Stomach (tissue), 9 donors: Measurements from ENCODE around the gene PADI3. TPM values are rescaled to one million over a fixed set of nuclear protein-coding genes. Genes with fewer than 3 reads are reported as not detected.

Experiments
- DNase-seq, 2 donors: peaks; one replicate each; pipeline versions ENCODE4 v3.0.0 to v3.0.0-alpha.2; 2013 to 2019
- H3K27ac ChIP-seq, 5 donors: fragments of 200-600 bp in 4 of 5; sonication (generic) in 4 of 5; one replicate each; pipeline ENCODE4 v1.5.1; 2013 to 2019; ENCODE audit warnings: mild to moderate bottlenecking in 1 of 5, moderate library complexity in 1 of 5
- H3K27me3 ChIP-seq, 3 donors: fragments of 200-600 bp; sonication (generic); one replicate each; pipeline ENCODE4 v1.5.1; 2017 to 2019; ENCODE audit warnings: mixed run types in 1 of 3
- H3K36me3 ChIP-seq, 4 donors: fragments of 200-600 bp; sonication (generic); 1 replicate in 3 of 4; 2 replicates in 1 of 4; pipeline ENCODE4 v1.5.1; 2016 to 2019
- H3K4me1 ChIP-seq, 4 donors: fragments of 200-600 bp; sonication (generic); one replicate each; pipeline ENCODE4 v1.5.1; 2016 to 2019
- H3K4me3 ChIP-seq, 4 donors: fragments of 200-600 bp; sonication (generic) in 3 of 4; one replicate each; pipeline ENCODE4 v1.5.1; 2016 to 2019; ENCODE audit warnings: mild to moderate bottlenecking in 1 of 4
- H3K9me3 ChIP-seq, 4 donors: fragments of 200-600 bp; sonication (generic); one replicate each; pipeline ENCODE4 v1.5.1; 2016 to 2019
- CTCF ChIP-seq, 7 experiments: fragments of 450-650 bp in 4 of 7; fragments of 200-600 bp in 3 of 7; sonication (generic) in 3 of 7; IDR thresholded peaks; one replicate each; pipeline ENCODE4 v1.5.1; 2016 to 2019; ENCODE audit warnings: antibody characterized with exemption in 7 of 7, control low read depth in 2 of 7, mild to moderate bottlenecking in 1 of 7
- EP300 ChIP-seq: sonication (generic); formaldehyde crosslinking; IDR thresholded peaks from one replicate; pipeline ENCODE4 v1.6.1; 2017; ENCODE audit warnings: antibody characterized with exemption
- POLR2A ChIP-seq, 4 donors: fragments of 450-650 bp; IDR thresholded peaks; one replicate each; pipeline ENCODE4 v1.6.1; 2016; ENCODE audit warnings: antibody characterized with exemption in 4 of 4, control low read depth in 2 of 4, mild to moderate bottlenecking in 1 of 4, moderate library complexity in 1 of 4
- POLR2AphosphoS5 ChIP-seq, 3 donors: sonication (generic); formaldehyde crosslinking; IDR thresholded peaks; one replicate each; pipeline ENCODE4 v1.6.1; 2016; ENCODE audit warnings: antibody characterized with exemption in 3 of 3
- WGBS, 5 donors: extraction: QIAGEN DNeasy Blood & Tissue Kit in 3 of 5; methylation state at CpG; one replicate each; pipeline versions ENCODE4 v1.1.5 to v1.1.7; 2013 to 2018; 5-methylcytosine and 5-hydroxymethylcytosine counted together
- intact Hi-C: fragments of 100-400 bp; cut with DNase I; formaldehyde crosslinking; loops from one replicate; pipeline ENCODE4 v1.15.1; 2023; ENCODE audit warnings: low total_unique reads
- polyA plus RNA-seq, 3 donors: library from polyadenylated mRNA; stranded (reverse); fragments of 200-250 nt; gene quantifications; one replicate each; pipeline ENCODE4 v1.2.3, GENCODE V29; 2013
- total RNA-seq, 5 donors: library from RNA; depleted of rRNA; stranded (reverse); fragments of >200 nt; gene quantifications; one replicate each; pipeline versions ENCODE4 v1.1.0 to v1.2.3, GENCODE V29; 2014 to 2016
- donor health status: healthy with polysubstance abuse.
- donor health status: Bipolar disorder and iron deficiency.
- donor health status: healthy.

The PADI3 gene
- total and polyA plus RNA-seq, 8 donors: 5.4 TPM; not detected in 7

GRCh38 chr1:17280436-17280835 lies 31.5 kb downstream of the PADI3 start:
- Histone ChIP-seq H3K27ac (no peak overlapping the region), H3K36me3 (no peaks in the 10 kb centered on the region), H3K4me3 (no peak overlapping the region), H3K27me3 (peaks cover 0 to 75% (median 10%) of the 10 kb centered on the region in 3 donors), H3K4me1 (no peaks in the 10 kb centered on the region), H3K9me3 (no peaks in the 10 kb centered on the region)
- no peak for DNase-seq
- 74 to 79% (median 77%) methylated on average over 4 to 7 of the region's 7 CpGs for WGBS, 5 donors
- TF ChIP-seq POLR2A (IDR thresholded peaks at IDR 0.05) (no peak), EP300 (no peak)
- intact Hi-C loops: no loop called here

- H3K4me1 ChIP-seq: no peaks in the 10 kb centered on the region
- H3K36me3 ChIP-seq: no peaks in the 10 kb centered on the region
- H3K27ac ChIP-seq: no peak overlapping the region
- 71 to 86% (median 82%) methylated on average over 2 of the region's 2 CpGs for WGBS, 5 donors
- no peak for TF ChIP-seq EP300
- TF ChIP-seq POLR2AphosphoS5 (IDR thresholded peaks at IDR 0.05): no peak
- TF ChIP-seq CTCF (IDR thresholded peaks at IDR 0.05): no peak
- TF ChIP-seq POLR2A (IDR thresholded peaks at IDR 0.05): no peak
- peaks cover 0 to 77% (median 10%) of the 10 kb centered on the region in 3 donors for H3K27me3 ChIP-seq
- DNase-seq: no peak
- H3K9me3 ChIP-seq: no peaks in the 10 kb centered on the region
- intact Hi-C loops: no loop called here
- no peak overlapping the region for H3K4me3 ChIP-seq
These were observed 32.0 kb downstream of the PADI3 start for GRCh38 chr1:17280894-17281293.

- Histone ChIP-seq H3K36me3 (no peaks in the 10 kb centered on the region), H3K27ac (no peak overlapping the region), H3K4me1 (no peaks in the 10 kb centered on the region), H3K9me3 (no peaks in the 10 kb centered on the region), H3K27me3 (peaks cover 0 to 77% (median 4%) of the 10 kb centered on the region in 3 donors), H3K4me3 (no peak overlapping the region)
- intact Hi-C loops: no loop called here
- 49 to 64% (median 61%) methylated on average over 8 of the region's 8 CpGs for WGBS, 5 donors
- no peak for TF ChIP-seq POLR2A (IDR thresholded peaks at IDR 0.05)
- DNase-seq: no peak
These were observed 32.9 kb downstream of the PADI3 start for GRCh38 chr1:17281775-17282181.

- TF ChIP-seq CTCF (IDR thresholded peaks at IDR 0.05): no peak
- WGBS, 5 donors: 68 to 85% (median 79%) methylated on average over 3 to 5 of the region's 5 CpGs
- DNase-seq: no peak
- Histone ChIP-seq H3K36me3 (no peaks in the 10 kb centered on the region), H3K27ac (no peak overlapping the region), H3K9me3 (no peaks in the 10 kb centered on the region), H3K4me1 (no peaks in the 10 kb centered on the region), H3K27me3 (peaks cover 0 to 78% (median 8%) of the 10 kb centered on the region in 3 donors), H3K4me3 (no peak overlapping the region)
- intact Hi-C loops: no loop called here
These were observed 33.9 kb downstream of the PADI3 start for GRCh38 chr1:17282836-17283235.

GRCh38 chr1:17286646-17287045 lies 37.7 kb downstream of the PADI3 start:
- Histone ChIP-seq H3K9me3 (no peaks in the 10 kb centered on the region), H3K36me3 (no peaks in the 10 kb centered on the region), H3K4me3 (no peak overlapping the region), H3K4me1 (no peaks in the 10 kb centered on the region), H3K27me3 (peaks cover 0 to 70% (median 8%) of the 10 kb centered on the region in 3 donors), H3K27ac (no peak overlapping the region)
- no peak for DNase-seq
- 81 to 90% (median 82%) methylated on average over 5 of the region's 5 CpGs for WGBS, 5 donors
- TF ChIP-seq POLR2AphosphoS5 (IDR thresholded peaks at IDR 0.05): no peak
- no peak for TF ChIP-seq EP300
- no peak for TF ChIP-seq POLR2A (IDR thresholded peaks at IDR 0.05)
- no peak for TF ChIP-seq CTCF (IDR thresholded peaks at IDR 0.05)
- intact Hi-C loops: no loop called here
